OCI-LY7 (cell line): ENCODE data around the gene HSBP1L1. TPM values are rescaled to one million over a fixed set of nuclear protein-coding genes. Genes with fewer than 3 reads are reported as not detected.

Experiments used
- BruUV-seq: library from RNA; stranded (reverse); fragments of 400-500 nt; replicated peaks from 2 replicates; lab custom pipeline; 2021; lab: Mats Ljungman, UMichigan
- CTCF ChIA-PET: fragments of 300-600 bp; sonication (Branson Sonifier 250); formaldehyde crosslinking; loops from one replicate; lab custom pipeline; 2022; ENCODE audit warnings: antibody characterized with exemption; ENCODE audit not compliant: unreplicated experiment; lab: Charles Lee
- POLR2A ChIA-PET: fragments of 300-600 bp; sonication (Branson Sonifier 250); formaldehyde crosslinking; loops from one replicate; lab custom pipeline; 2022; ENCODE audit warnings: antibody characterized with exemption; lab: Charles Lee
- DNase-seq: peaks from one replicate; pipeline ENCODE4 v3.0.0-alpha.2; 2015; ENCODE audit warnings: low spot score
- H2AFZ ChIP-seq: fragments of 200-600 bp; sonication (generic), shearing (Covaris generic); 2 replicates; pipeline ENCODE4 v1.6.1; 2014; ENCODE audit warnings: mild to moderate bottlenecking, antibody characterized with exemption, low read length, moderate library complexity
- H3K27ac ChIP-seq: fragments of 200-600 bp; sonication (generic); 2 replicates; pipeline ENCODE4 v1.5.1; 2014; ENCODE audit warnings: mixed run types, low read depth, mild to moderate bottlenecking, moderate library complexity, low read length, inconsistent platforms; ENCODE audit not compliant: poor library complexity, severe bottlenecking
- H3K36me3 ChIP-seq: fragments of 200-600 bp; sonication (generic); 2 replicates; pipeline ENCODE4 v1.6.1; 2014; ENCODE audit warnings: mild to moderate bottlenecking, antibody characterized with exemption, low read length, moderate library complexity, mixed read lengths; ENCODE audit not compliant: insufficient read depth
- H3K4me1 ChIP-seq: fragments of 200-600 bp; sonication (generic); 2 replicates; pipeline ENCODE4 v1.5.1; 2014; ENCODE audit warnings: mild to moderate bottlenecking, low read length; ENCODE audit not compliant: insufficient read depth, poor library complexity, severe bottlenecking
- H3K4me2 ChIP-seq: fragments of 200-600 bp; sonication (generic); 2 replicates; pipeline ENCODE4 v1.6.1; 2014; ENCODE audit warnings: mild to moderate bottlenecking, low read length
- H3K4me3 ChIP-seq: fragments of 200-600 bp; sonication (generic); 2 replicates; pipeline ENCODE4 v1.5.1; 2014; ENCODE audit warnings: mild to moderate bottlenecking, low read depth, low read length; ENCODE audit not compliant: poor library complexity, severe bottlenecking
- H3K79me2 ChIP-seq: fragments of 200-600 bp; sonication (generic); 2 replicates; pipeline ENCODE4 v1.6.1; 2016; ENCODE audit warnings: low read depth, mild to moderate bottlenecking, low read length, moderate library complexity, mixed read lengths; ENCODE audit not compliant: insufficient read depth
- H3K9me2 ChIP-seq: fragments of 200-600 bp; sonication (generic); 2 replicates; pipeline ENCODE4 v1.6.1; 2016; ENCODE audit warnings: mild to moderate bottlenecking, low read length, mixed read lengths; ENCODE audit not compliant: insufficient read depth
- H3K9me3 ChIP-seq: fragments of 200-600 bp; sonication (generic); 2 replicates; pipeline ENCODE4 v1.6.1; 2014; ENCODE audit warnings: mild to moderate bottlenecking, mixed run types, low read length, mixed read lengths
- H4K20me1 ChIP-seq: fragments of 200-600 bp; sonication (generic); 2 replicates; pipeline ENCODE4 v1.6.1; 2014; ENCODE audit warnings: mild to moderate bottlenecking, antibody characterized with exemption, low read length, moderate library complexity, mixed read lengths; ENCODE audit not compliant: insufficient read depth
- CTCF ChIP-seq: fragments of 200-600 bp; sonication (generic); conservative IDR thresholded peaks from 2 replicates; pipeline ENCODE4 v1.5.1; 2014; ENCODE audit warnings: mild to moderate bottlenecking, antibody characterized with exemption, low read length, moderate library complexity, mixed read lengths
- EZH2phosphoT487 ChIP-seq: fragments of 200-600 bp; sonication (generic); IDR thresholded peaks from 2 replicates; pipeline ENCODE4 v1.6.1; 2018; ENCODE audit warnings: low read depth, borderline replicate concordance, mild to moderate bottlenecking, mixed run types, antibody characterized with exemption, low read length, moderate library complexity, mixed read lengths
- intact Hi-C: fragments of 100-400 bp; cut with micrococcal nuclease; formaldehyde crosslinking; loops from one replicate; pipeline ENCODE4 v1.10.0; 2022; ENCODE audit not compliant: unreplicated experiment
- total RNA-seq, 2 experiments: library from RNA; depleted of rRNA in 1 of 2; stranded (reverse); fragments of >200 nt in 1 of 2; shearing (Covaris generic) in 1 of 2; gene quantifications; 2 replicates each; pipeline ENCODE4 v1.2.3, GENCODE V29; 2014 to 2022

The HSBP1L1 gene
- total RNA-seq, 2 experiments from 2014 or later: not detected

- POLR2A ChIA-PET: interaction anchor here (0.7 kb wide), 1 partner anchor 20 kb away, joined by 4 read pairs; no protein-coding TSS in a partner anchor
- H3K36me3 ChIP-seq: no peaks in the 10 kb centered on the region
- no peak for DNase-seq
Measured at GRCh38 chr18:79954791-79955190, 9.7 kb upstream of the HSBP1L1 start.

GRCh38 chr18:79955302-79956075 is 9.0 kb upstream of the HSBP1L1 start:
- H3K9me2 ChIP-seq: no peaks in the 10 kb centered on the region
- no peaks in the 10 kb centered on the region for H3K36me3 ChIP-seq
- CTCF ChIA-PET: no interaction called here
- no peak overlapping the region for H3K27ac ChIP-seq
- H3K79me2 ChIP-seq: no peaks in the 10 kb centered on the region
- no TSS peak for BruUV-seq
- no peak for DNase-seq
- peaks cover 15% of the 10 kb centered on the region for H3K4me1 ChIP-seq
- no peak overlapping the region for H2AFZ ChIP-seq
- no peak for TF ChIP-seq EZH2phosphoT487
- TF ChIP-seq CTCF: no peak
- H3K4me3 ChIP-seq: no peak overlapping the region
- intact Hi-C loops: no loop called here
- peaks cover under 1% of the 10 kb centered on the region; the same call in 1 of the 2 replicates for H4K20me1 ChIP-seq
- H3K4me2 ChIP-seq: no peak overlapping the region
- H3K9me3 ChIP-seq: no peaks in the 10 kb centered on the region
- POLR2A ChIA-PET: interaction anchor here (0.7 kb wide), 2 partner anchors 19 to 82 kb away, joined by 4 read pairs; no protein-coding TSS in a partner anchor

More at GRCh38 chr18:79954791-79955190, 9.7 kb upstream of the HSBP1L1 start:
- H4K20me1 ChIP-seq: peaks cover 5% of the 10 kb centered on the region; the same call in 1 of the 2 replicates
- no TSS peak for BruUV-seq
- H3K27ac ChIP-seq: no peak overlapping the region
- TF ChIP-seq EZH2phosphoT487 (no peak), CTCF (no peak)
- intact Hi-C loops: no loop called here
- peaks cover 15% of the 10 kb centered on the region for H3K4me1 ChIP-seq
- no peak overlapping the region for H3K4me3 ChIP-seq
- CTCF ChIA-PET: no interaction called here
- no peak overlapping the region for H3K4me2 ChIP-seq
- no peak overlapping the region for H2AFZ ChIP-seq
- no peaks in the 10 kb centered on the region for H3K9me3 ChIP-seq
- no peaks in the 10 kb centered on the region for H3K79me2 ChIP-seq
- no peaks in the 10 kb centered on the region for H3K9me2 ChIP-seq

- CTCF ChIA-PET: no interaction called here
- Histone ChIP-seq H3K9me2 (no peaks in the 10 kb centered on the region), H3K79me2 (no peaks in the 10 kb centered on the region), H3K36me3 (no peaks in the 10 kb centered on the region), H3K27ac (no peak overlapping the region), H3K4me1 (peaks cover 20% of the 10 kb centered on the region), H3K4me3 (no peak overlapping the region), H4K20me1 (no peaks in the 10 kb centered on the region), H2AFZ (no peak overlapping the region), H3K9me3 (no peaks in the 10 kb centered on the region), H3K4me2 (no peak overlapping the region)
- POLR2A ChIA-PET: no interaction called here
- TF ChIP-seq CTCF (no peak), EZH2phosphoT487 (no peak)
- intact Hi-C loops: no loop called here
- no peak for DNase-seq
- no TSS peak for BruUV-seq
Measured at GRCh38 chr18:79956276-79956675, 8.2 kb upstream of the HSBP1L1 start.
